ENCODE data around the gene MARVELD3.

GRCh38 chr16:71626858-71627213 lies 852 bp downstream of the MARVELD3 start:
- TF ChIP-seq CTCF (conservative IDR thresholded peaks at IDR 0.05 in 1 of 2, IDR thresholded peaks at IDR 0.05 in 1 of 2; ENCODE audit: extremely low read depth in 1 of 2, insufficient read depth in 1 of 2, low read depth in 1 of 2, low read length in 2 of 2) (no peak), EZH2 (IDR thresholded peaks at IDR 0.05; ENCODE audit: borderline replicate concordance, low read length) (no peak)

Measured in mammary epithelial cell (primary cell).